GM23338 (cell line): ENCODE results near the gene PCGF2. TPM values are rescaled to one million over a fixed set of nuclear protein-coding genes. Genes with fewer than 3 reads are reported as not detected.

Source experiments
- ATAC-seq: fragments of 200-7000 bp; cut with Tn5 transposase; 3 replicates; pipeline ENCODE4 v1.9.1; 2020
- DNase-seq: peaks from one replicate; pipeline ENCODE4 v3.0.0-alpha.2; 2015; ENCODE audit warnings: low spot score
- H2AFZ ChIP-seq: fragments of 200-600 bp; sonication (generic); 2 replicates; pipeline ENCODE4 v1.8.0; 2016; ENCODE audit warnings: antibody characterized with exemption, mild to moderate bottlenecking, moderate library complexity
- H3F3A ChIP-seq: fragments of 200-600 bp; sonication (generic); replicated peaks from 2 replicates; pipeline ENCODE4 v1.8.0; 2017; ENCODE audit warnings: antibody characterized with exemption, mixed run types, low read depth
- H3K27ac ChIP-seq: fragments of 200-600 bp; sonication (generic); 2 replicates; pipeline ENCODE4 v1.6.1; 2016; ENCODE audit warnings: low read depth
- H3K27me3 ChIP-seq: fragments of 200-600 bp; sonication (generic); 2 replicates; pipeline ENCODE4 v1.8.0; 2016; ENCODE audit warnings: mild to moderate bottlenecking, mixed run types, moderate library complexity; ENCODE audit not compliant: insufficient read depth
- H3K36me3 ChIP-seq: fragments of 200-600 bp; sonication (generic); 2 replicates; pipeline ENCODE4 v1.8.0; 2016; ENCODE audit warnings: mild to moderate bottlenecking; ENCODE audit not compliant: insufficient read depth
- H3K4me1 ChIP-seq: fragments of 200-600 bp; sonication (generic); 2 replicates; pipeline ENCODE4 v1.8.0; 2016; ENCODE audit warnings: mild to moderate bottlenecking, moderate library complexity; ENCODE audit not compliant: insufficient read depth
- H3K4me2 ChIP-seq: fragments of 200-600 bp; sonication (generic); 2 replicates; pipeline ENCODE4 v1.7.1; 2017; ENCODE audit warnings: mixed run types
- H3K4me3 ChIP-seq: fragments of 200-600 bp; sonication (generic); 2 replicates; pipeline ENCODE4 v1.6.1; 2016; ENCODE audit warnings: mixed run types
- H3K79me2 ChIP-seq: fragments of 200-600 bp; sonication (generic); replicated peaks from 2 replicates; pipeline ENCODE4 v1.8.0; 2017; ENCODE audit warnings: mild to moderate bottlenecking; ENCODE audit not compliant: insufficient read depth
- H3K9me2 ChIP-seq: fragments of 200-600 bp; sonication (generic); 2 replicates; pipeline ENCODE4 v1.8.0; 2017; ENCODE audit not compliant: insufficient read depth
- H4K20me1 ChIP-seq: fragments of 200-600 bp; sonication (generic); replicated peaks from 2 replicates; pipeline ENCODE4 v1.8.0; 2017; ENCODE audit warnings: mild to moderate bottlenecking; ENCODE audit not compliant: insufficient read depth
- H3K27ac Mint-ChIP-seq: 2 replicates; pipeline ENCODE4 v1.8.0; 2020; ENCODE audit warnings: inconsistent platforms, mild to moderate bottlenecking, moderate library complexity, mixed read lengths
- H3K27me3 Mint-ChIP-seq: 3 replicates; pipeline ENCODE4 v1.8.0; 2022; ENCODE audit warnings: low read depth, mild to moderate bottlenecking, moderate library complexity, mixed read lengths, inconsistent platforms; ENCODE audit not compliant: insufficient read depth, poor library complexity
- H3K36me3 Mint-ChIP-seq: 3 replicates; pipeline ENCODE4 v1.8.0; 2021; ENCODE audit warnings: low read depth, mild to moderate bottlenecking, inconsistent platforms, moderate library complexity, mixed read lengths
- H3K4me1 Mint-ChIP-seq: 3 replicates; pipeline ENCODE4 v1.8.0; 2020; ENCODE audit warnings: mild to moderate bottlenecking, inconsistent platforms, mixed read lengths
- H3K4me3 Mint-ChIP-seq: 3 replicates; pipeline ENCODE4 v1.8.0; 2021; ENCODE audit warnings: moderate library complexity, mild to moderate bottlenecking, inconsistent platforms, mixed read lengths
- H3K9me3 Mint-ChIP-seq: 3 replicates; pipeline ENCODE4 v1.8.0; 2020; ENCODE audit warnings: moderate library complexity, mild to moderate bottlenecking, inconsistent platforms, mixed read lengths
- CREB1 ChIP-seq: fragments of 250-450 bp; sonication (Bioruptor Pico); IDR thresholded peaks from 2 replicates; pipeline ENCODE4 v1.5.0; 2020; ENCODE audit warnings: low read depth, mild to moderate bottlenecking, moderate library complexity
- EZH2 ChIP-seq: fragments of 200-600 bp; sonication (generic); IDR thresholded peaks from one replicate; pipeline ENCODE4 v1.8.0; 2017; ENCODE audit warnings: antibody characterized with exemption, mild to moderate bottlenecking, low read depth; ENCODE audit not compliant: unreplicated experiment
- EZH2phosphoT487 ChIP-seq: fragments of 200-600 bp; sonication (generic); IDR thresholded peaks from one replicate; pipeline ENCODE4 v1.8.1; 2018; ENCODE audit warnings: antibody characterized with exemption; ENCODE audit not compliant: unreplicated experiment
- JUNB ChIP-seq: IDR thresholded peaks from one replicate; pipeline ENCODE4 v1.6.1; 2016; ENCODE audit warnings: antibody characterized with exemption; ENCODE audit not compliant: unreplicated experiment
- NANOG ChIP-seq: IDR thresholded peaks from 2 replicates; pipeline ENCODE4 v1.6.1; 2016; ENCODE audit warnings: antibody characterized with exemption, borderline replicate concordance
- REST ChIP-seq: IDR thresholded peaks from one replicate; pipeline ENCODE4 v1.6.1; 2018; ENCODE audit warnings: antibody characterized with exemption; ENCODE audit not compliant: unreplicated experiment
- ZNF114 ChIP-seq: fragments of 250-450 bp; sonication (Bioruptor Pico); IDR thresholded peaks from 2 replicates; pipeline ENCODE4 v1.5.0; 2020; ENCODE audit warnings: mild to moderate bottlenecking, moderate library complexity
- polyA plus RNA-seq: library from polyadenylated mRNA; unstranded; fragments of >200 nt; fragmentation: Nextera tagmentation; extraction: Ambion mirVana; gene quantifications from 2 replicates; pipeline ENCODE4 v1.2.1, GENCODE V29; 2016
- total RNA-seq: library from RNA; depleted of rRNA; stranded (reverse); fragments of >200 nt; shearing (Covaris generic); gene quantifications from 2 replicates; pipeline ENCODE4 v1.2.3, GENCODE V29; 2014
- TF ChIP-seq, protein P1 (sequence below): fragments of 250-450 bp; sonication (Bioruptor Pico); IDR thresholded peaks from 2 replicates; pipeline ENCODE4 v1.5.0; 2020; ENCODE audit warnings: mild to moderate bottlenecking, moderate library complexity

Gene PCGF2
- total and polyA plus RNA-seq, 2 experiments from 2014 or later, result 21.1 to 51.9 TPM

GRCh38 chr17:38710604-38710962, 37.6 kb downstream of the PCGF2 start (continued):
- TF ChIP-seq, protein P1, sequence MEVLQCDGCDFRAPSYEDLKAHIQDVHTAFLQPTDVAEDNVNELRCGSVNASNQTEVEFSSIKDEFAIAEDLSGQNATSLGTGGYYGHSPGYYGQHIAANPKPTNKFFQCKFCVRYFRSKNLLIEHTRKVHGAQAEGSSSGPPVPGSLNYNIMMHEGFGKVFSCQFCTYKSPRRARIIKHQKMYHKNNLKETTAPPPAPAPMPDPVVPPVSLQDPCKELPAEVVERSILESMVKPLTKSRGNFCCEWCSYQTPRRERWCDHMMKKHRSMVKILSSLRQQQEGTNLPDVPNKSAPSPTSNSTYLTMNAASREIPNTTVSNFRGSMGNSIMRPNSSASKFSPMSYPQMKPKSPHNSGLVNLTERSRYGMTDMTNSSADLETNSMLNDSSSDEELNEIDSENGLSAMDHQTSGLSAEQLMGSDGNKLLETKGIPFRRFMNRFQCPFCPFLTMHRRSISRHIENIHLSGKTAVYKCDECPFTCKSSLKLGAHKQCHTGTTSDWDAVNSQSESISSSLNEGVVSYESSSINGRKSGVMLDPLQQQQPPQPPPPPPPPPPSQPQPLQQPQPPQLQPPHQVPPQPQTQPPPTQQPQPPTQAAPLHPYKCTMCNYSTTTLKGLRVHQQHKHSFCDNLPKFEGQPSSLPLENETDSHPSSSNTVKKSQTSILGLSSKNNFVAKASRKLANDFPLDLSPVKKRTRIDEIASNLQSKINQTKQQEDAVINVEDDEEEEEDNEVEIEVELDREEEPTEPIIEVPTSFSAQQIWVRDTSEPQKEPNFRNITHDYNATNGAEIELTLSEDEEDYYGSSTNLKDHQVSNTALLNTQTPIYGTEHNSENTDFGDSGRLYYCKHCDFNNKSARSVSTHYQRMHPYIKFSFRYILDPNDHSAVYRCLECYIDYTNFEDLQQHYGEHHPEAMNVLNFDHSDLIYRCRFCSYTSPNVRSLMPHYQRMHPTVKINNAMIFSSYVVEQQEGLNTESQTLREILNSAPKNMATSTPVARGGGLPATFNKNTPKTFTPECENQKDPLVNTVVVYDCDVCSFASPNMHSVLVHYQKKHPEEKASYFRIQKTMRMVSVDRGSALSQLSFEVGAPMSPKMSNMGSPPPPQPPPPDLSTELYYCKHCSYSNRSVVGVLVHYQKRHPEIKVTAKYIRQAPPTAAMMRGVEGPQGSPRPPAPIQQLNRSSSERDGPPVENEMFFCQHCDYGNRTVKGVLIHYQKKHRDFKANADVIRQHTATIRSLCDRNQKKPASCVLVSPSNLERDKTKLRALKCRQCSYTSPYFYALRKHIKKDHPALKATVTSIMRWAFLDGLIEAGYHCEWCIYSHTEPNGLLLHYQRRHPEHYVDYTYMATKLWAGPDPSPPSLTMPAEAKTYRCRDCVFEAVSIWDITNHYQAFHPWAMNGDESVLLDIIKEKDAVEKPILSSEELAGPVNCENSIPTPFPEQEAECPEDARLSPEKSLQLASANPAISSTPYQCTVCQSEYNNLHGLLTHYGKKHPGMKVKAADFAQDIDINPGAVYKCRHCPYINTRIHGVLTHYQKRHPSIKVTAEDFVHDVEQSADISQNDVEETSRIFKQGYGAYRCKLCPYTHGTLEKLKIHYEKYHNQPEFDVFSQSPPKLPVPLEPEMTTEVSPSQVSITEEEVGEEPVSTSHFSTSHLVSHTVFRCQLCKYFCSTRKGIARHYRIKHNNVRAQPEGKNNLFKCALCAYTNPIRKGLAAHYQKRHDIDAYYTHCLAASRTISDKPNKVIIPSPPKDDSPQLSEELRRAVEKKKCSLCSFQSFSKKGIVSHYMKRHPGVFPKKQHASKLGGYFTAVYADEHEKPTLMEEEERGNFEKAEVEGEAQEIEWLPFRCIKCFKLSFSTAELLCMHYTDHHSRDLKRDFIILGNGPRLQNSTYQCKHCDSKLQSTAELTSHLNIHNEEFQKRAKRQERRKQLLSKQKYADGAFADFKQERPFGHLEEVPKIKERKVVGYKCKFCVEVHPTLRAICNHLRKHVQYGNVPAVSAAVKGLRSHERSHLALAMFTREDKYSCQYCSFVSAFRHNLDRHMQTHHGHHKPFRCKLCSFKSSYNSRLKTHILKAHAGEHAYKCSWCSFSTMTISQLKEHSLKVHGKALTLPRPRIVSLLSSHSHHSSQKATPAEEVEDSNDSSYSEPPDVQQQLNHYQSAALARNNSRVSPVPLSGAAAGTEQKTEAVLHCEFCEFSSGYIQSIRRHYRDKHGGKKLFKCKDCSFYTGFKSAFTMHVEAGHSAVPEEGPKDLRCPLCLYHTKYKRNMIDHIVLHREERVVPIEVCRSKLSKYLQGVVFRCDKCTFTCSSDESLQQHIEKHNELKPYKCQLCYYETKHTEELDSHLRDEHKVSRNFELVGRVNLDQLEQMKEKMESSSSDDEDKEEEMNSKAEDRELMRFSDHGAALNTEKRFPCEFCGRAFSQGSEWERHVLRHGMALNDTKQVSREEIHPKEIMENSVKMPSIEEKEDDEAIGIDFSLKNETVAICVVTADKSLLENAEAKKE, result no peak
- TF ChIP-seq JUNB (no peak), EZH2phosphoT487 (no peak)

- TF ChIP-seq EZH2 (no peak), ZNF114 (CRISPR knock-in tag) (no peak), CREB1 (CRISPR knock-in tag) (no peak), NANOG (no peak), REST (no peak)
- DNase-seq (no peak), ATAC-seq (no peak)
- H3F3A ChIP-seq, result peaks cover 20% of the 10 kb centered on the region; the same call in 1 of the 2 replicates
- H3K27ac ChIP-seq, result no peak overlapping the region
- no peak overlapping the region for H3K4me2 ChIP-seq
- peaks cover 72% of the 10 kb centered on the region for H3K4me1 Mint-ChIP-seq
- H2AFZ ChIP-seq, result no peak overlapping the region
- no peak overlapping the region; the same call in 2 of the 3 replicates for H3K4me3 Mint-ChIP-seq
- H3K27ac Mint-ChIP-seq, result no peak overlapping the region
- peaks cover 50% of the 10 kb centered on the region for H3K27me3 Mint-ChIP-seq
- H3K27me3 ChIP-seq, result peaks cover 50% of the 10 kb centered on the region
- no peaks in the 10 kb centered on the region; the same call in none of the 3 replicates for H3K9me3 Mint-ChIP-seq
- H3K36me3 Mint-ChIP-seq, result peaks cover 15% of the 10 kb centered on the region
- no peaks in the 10 kb centered on the region for H3K9me2 ChIP-seq
- H3K4me1 ChIP-seq, result peaks cover 34% of the 10 kb centered on the region
- no peaks in the 10 kb centered on the region for H3K36me3 ChIP-seq
- no peaks in the 10 kb centered on the region for H3K79me2 ChIP-seq
- peaks cover 5% of the 10 kb centered on the region; the same call in 1 of the 2 replicates for H4K20me1 ChIP-seq
- H3K4me3 ChIP-seq, result no peak overlapping the region
These were observed 38.1 kb downstream of the PCGF2 start for GRCh38 chr17:38709864-38710603.
